ENCODE measurements around the gene MYEF2.

The MYEF2 gene

GRCh38 chr15:48096355-48096786 lies 81.7 kb downstream of the MYEF2 start:
- Histone ChIP-seq H3K36me3 (ENCODE audit: control insufficient read depth, insufficient read depth, low read length) (no peaks in the 10 kb centered on the region), H3K79me2 (ENCODE audit: control insufficient read depth, insufficient read depth, low read length) (no peaks in the 10 kb centered on the region), H4K8ac (ENCODE audit: low read depth, low read length) (no peak overlapping the region), H3K4me1 (ENCODE audit: control insufficient read depth, low read depth, low read length) (no peaks in the 10 kb centered on the region), H3K23ac (ENCODE audit: low read length) (no peak overlapping the region), H2BK120ac (ENCODE audit: low read depth, low read length) (no peak overlapping the region), H2AK5ac (ENCODE audit: low read length) (no peak overlapping the region), H4K5ac (ENCODE audit: low read length) (no peak overlapping the region), H3K27me3 (ENCODE audit: insufficient read depth, low read length, poor library complexity) (no peaks in the 10 kb centered on the region), H3K79me1 (ENCODE audit: low read length) (no peaks in the 10 kb centered on the region), H3K4ac (ENCODE audit: low read depth, low read length) (no peak overlapping the region), H3K27ac (ENCODE audit: low read depth, low read length) (no peak overlapping the region), H2BK5ac (ENCODE audit: low read length) (no peak overlapping the region), H3K4me2 (ENCODE audit: low read length) (no peak overlapping the region), H3K18ac (ENCODE audit: low read length) (no peak overlapping the region), H2BK15ac (replicated peaks; ENCODE audit: low read depth) (no peak overlapping the region), H3K56ac (ENCODE audit: low read length) (no peak overlapping the region), H3K4me3 (ENCODE audit: low read length) (no peak overlapping the region), H3K9ac (ENCODE audit: low read length) (no peak overlapping the region)
- DNase-seq = no peak
- WGBS (ENCODE audit: extremely low coverage, insufficient coverage, low lambda C conversion rate) = no CpG with 5 or more reads among the region's 4 CpGs

- Histone ChIP-seq H3K79me1 (ENCODE audit: low read length) (no peaks in the 10 kb centered on the region), H3K4me1 (ENCODE audit: control insufficient read depth, low read depth, low read length) (no peaks in the 10 kb centered on the region), H4K8ac (ENCODE audit: low read depth, low read length) (no peak overlapping the region), H3K56ac (ENCODE audit: low read length) (no peak overlapping the region), H2BK15ac (replicated peaks; ENCODE audit: low read depth) (no peak overlapping the region), H4K5ac (ENCODE audit: low read length) (no peak overlapping the region), H2AK5ac (ENCODE audit: low read length) (no peak overlapping the region), H3K79me2 (ENCODE audit: control insufficient read depth, insufficient read depth, low read length) (no peaks in the 10 kb centered on the region), H3K4me2 (ENCODE audit: low read length) (no peak overlapping the region), H3K36me3 (ENCODE audit: control insufficient read depth, insufficient read depth, low read length) (no peaks in the 10 kb centered on the region), H3K27me3 (ENCODE audit: insufficient read depth, low read length, poor library complexity) (no peaks in the 10 kb centered on the region), H2BK5ac (ENCODE audit: low read length) (no peak overlapping the region), H3K4me3 (ENCODE audit: low read length) (no peak overlapping the region), H3K23ac (ENCODE audit: low read length) (no peak overlapping the region), H3K27ac (ENCODE audit: low read depth, low read length) (no peak overlapping the region), H3K18ac (ENCODE audit: low read length) (no peak overlapping the region), H3K4ac (ENCODE audit: low read depth, low read length) (no peak overlapping the region), H2BK120ac (ENCODE audit: low read depth, low read length) (no peak overlapping the region), H3K9ac (ENCODE audit: low read length) (no peak overlapping the region)
- no CpG with 5 or more reads among the region's 4 CpGs for WGBS (ENCODE audit: extremely low coverage, insufficient coverage, low lambda C conversion rate)
- no peak for DNase-seq
Observed at GRCh38 chr15:48091522-48091921, 86.6 kb downstream of the MYEF2 start.

- H3K36me3 ChIP-seq (ENCODE audit: control insufficient read depth, insufficient read depth, low read length) = no peaks in the 10 kb centered on the region
- no peaks in the 10 kb centered on the region for H3K79me1 ChIP-seq (ENCODE audit: low read length)
- no CpG with 5 or more reads among the region's 3 CpGs for WGBS (ENCODE audit: extremely low coverage, insufficient coverage, low lambda C conversion rate)
- no peaks in the 10 kb centered on the region for H3K27me3 ChIP-seq (ENCODE audit: insufficient read depth, low read length, poor library complexity)
- H4K8ac ChIP-seq (ENCODE audit: low read depth, low read length) = no peak overlapping the region
- no peak overlapping the region for H2BK5ac ChIP-seq (ENCODE audit: low read length)
- H3K23ac ChIP-seq (ENCODE audit: low read length) = no peak overlapping the region
- no peak for DNase-seq
- no peaks in the 10 kb centered on the region for H3K4me1 ChIP-seq (ENCODE audit: control insufficient read depth, low read depth, low read length)
- H4K5ac ChIP-seq (ENCODE audit: low read length) = no peak overlapping the region
- no peak overlapping the region for H3K27ac ChIP-seq (ENCODE audit: low read depth, low read length)
- no peaks in the 10 kb centered on the region for H3K79me2 ChIP-seq (ENCODE audit: control insufficient read depth, insufficient read depth, low read length)
- H3K9ac ChIP-seq (ENCODE audit: low read length) = no peak overlapping the region
- no peak overlapping the region for H3K56ac ChIP-seq (ENCODE audit: low read length)
- no peak overlapping the region for H3K4me3 ChIP-seq (ENCODE audit: low read length)
- H2BK15ac ChIP-seq (replicated peaks; ENCODE audit: low read depth) = no peak overlapping the region
- no peak overlapping the region for H3K4ac ChIP-seq (ENCODE audit: low read depth, low read length)
- H2AK5ac ChIP-seq (ENCODE audit: low read length) = no peak overlapping the region
- H2BK120ac ChIP-seq (ENCODE audit: low read depth, low read length) = no peak overlapping the region
- no peak overlapping the region for H3K4me2 ChIP-seq (ENCODE audit: low read length)
- no peak overlapping the region for H3K18ac ChIP-seq (ENCODE audit: low read length)
Observed at GRCh38 chr15:48090666-48091065, 87.4 kb downstream of the MYEF2 start.

GRCh38 chr15:48090115-48090514 lies 88.0 kb downstream of the MYEF2 start:
- H3K18ac ChIP-seq (ENCODE audit: low read length) = no peak overlapping the region
- H2BK5ac ChIP-seq (ENCODE audit: low read length) = no peak overlapping the region
- H3K79me2 ChIP-seq (ENCODE audit: control insufficient read depth, insufficient read depth, low read length) = no peaks in the 10 kb centered on the region
- no peak overlapping the region for H3K56ac ChIP-seq (ENCODE audit: low read length)
- no peak overlapping the region for H3K4me3 ChIP-seq (ENCODE audit: low read length)
- H2BK120ac ChIP-seq (ENCODE audit: low read depth, low read length) = no peak overlapping the region
- no CpG with 5 or more reads among the region's 2 CpGs for WGBS (ENCODE audit: extremely low coverage, insufficient coverage, low lambda C conversion rate)
- H2BK15ac ChIP-seq (replicated peaks; ENCODE audit: low read depth) = no peak overlapping the region
- no peak overlapping the region for H3K27ac ChIP-seq (ENCODE audit: low read depth, low read length)
- no peak overlapping the region for H2AK5ac ChIP-seq (ENCODE audit: low read length)
- no peak overlapping the region for H3K4me2 ChIP-seq (ENCODE audit: low read length)
- no peak overlapping the region for H4K5ac ChIP-seq (ENCODE audit: low read length)
- H4K8ac ChIP-seq (ENCODE audit: low read depth, low read length) = no peak overlapping the region
- no peaks in the 10 kb centered on the region for H3K27me3 ChIP-seq (ENCODE audit: insufficient read depth, low read length, poor library complexity)
- no peak overlapping the region for H3K23ac ChIP-seq (ENCODE audit: low read length)
- H3K79me1 ChIP-seq (ENCODE audit: low read length) = no peaks in the 10 kb centered on the region
- H3K4ac ChIP-seq (ENCODE audit: low read depth, low read length) = no peak overlapping the region
- no peaks in the 10 kb centered on the region for H3K4me1 ChIP-seq (ENCODE audit: control insufficient read depth, low read depth, low read length)
- no peaks in the 10 kb centered on the region for H3K36me3 ChIP-seq (ENCODE audit: control insufficient read depth, insufficient read depth, low read length)
- no peak for DNase-seq
- H3K9ac ChIP-seq (ENCODE audit: low read length) = no peak overlapping the region

- Histone ChIP-seq H3K27me3 (ENCODE audit: insufficient read depth, low read length, poor library complexity) (no peaks in the 10 kb centered on the region), H3K79me2 (ENCODE audit: control insufficient read depth, insufficient read depth, low read length) (no peaks in the 10 kb centered on the region), H3K18ac (ENCODE audit: low read length) (no peak overlapping the region), H3K4me3 (ENCODE audit: low read length) (no peak overlapping the region), H3K4me2 (ENCODE audit: low read length) (no peak overlapping the region), H3K23ac (ENCODE audit: low read length) (no peak overlapping the region), H3K4me1 (ENCODE audit: control insufficient read depth, low read depth, low read length) (no peaks in the 10 kb centered on the region), H2BK15ac (replicated peaks; ENCODE audit: low read depth) (no peak overlapping the region), H4K8ac (ENCODE audit: low read depth, low read length) (no peak overlapping the region), H3K27ac (ENCODE audit: low read depth, low read length) (no peak overlapping the region), H3K79me1 (ENCODE audit: low read length) (no peaks in the 10 kb centered on the region), H3K56ac (ENCODE audit: low read length) (no peak overlapping the region), H2BK120ac (ENCODE audit: low read depth, low read length) (no peak overlapping the region), H3K36me3 (ENCODE audit: control insufficient read depth, insufficient read depth, low read length) (no peaks in the 10 kb centered on the region), H4K5ac (ENCODE audit: low read length) (no peak overlapping the region), H3K4ac (ENCODE audit: low read depth, low read length) (no peak overlapping the region), H2BK5ac (ENCODE audit: low read length) (no peak overlapping the region), H2AK5ac (ENCODE audit: low read length) (no peak overlapping the region), H3K9ac (ENCODE audit: low read length) (no peak overlapping the region)
- WGBS (ENCODE audit: extremely low coverage, insufficient coverage, low lambda C conversion rate) = no CpG with 5 or more reads among the region's 6 CpGs
- no peak for DNase-seq
Observed at GRCh38 chr15:48089702-48090101, 88.4 kb downstream of the MYEF2 start.

- Histone ChIP-seq H2BK5ac (ENCODE audit: low read length) (no peak overlapping the region), H3K23ac (ENCODE audit: low read length) (no peak overlapping the region), H3K36me3 (ENCODE audit: control insufficient read depth, insufficient read depth, low read length) (no peaks in the 10 kb centered on the region), H3K79me2 (ENCODE audit: control insufficient read depth, insufficient read depth, low read length) (no peaks in the 10 kb centered on the region), H2AK5ac (ENCODE audit: low read length) (no peak overlapping the region), H4K8ac (ENCODE audit: low read depth, low read length) (no peak overlapping the region), H3K4ac (ENCODE audit: low read depth, low read length) (no peak overlapping the region), H3K27ac (ENCODE audit: low read depth, low read length) (no peak overlapping the region), H3K27me3 (ENCODE audit: insufficient read depth, low read length, poor library complexity) (no peaks in the 10 kb centered on the region), H3K18ac (ENCODE audit: low read length) (no peak overlapping the region), H3K9ac (ENCODE audit: low read length) (no peak overlapping the region), H3K4me1 (ENCODE audit: control insufficient read depth, low read depth, low read length) (no peaks in the 10 kb centered on the region), H3K79me1 (ENCODE audit: low read length) (no peaks in the 10 kb centered on the region), H2BK15ac (replicated peaks; ENCODE audit: low read depth) (no peak overlapping the region), H3K4me3 (ENCODE audit: low read length) (no peak overlapping the region), H4K5ac (ENCODE audit: low read length) (no peak overlapping the region), H3K56ac (ENCODE audit: low read length) (no peak overlapping the region), H3K4me2 (ENCODE audit: low read length) (no peak overlapping the region), H2BK120ac (ENCODE audit: low read depth, low read length) (no peak overlapping the region)
- DNase-seq = no peak
- no CpG with 5 or more reads among the region's 3 CpGs for WGBS (ENCODE audit: extremely low coverage, insufficient coverage, low lambda C conversion rate)
Observed at GRCh38 chr15:48087844-48088243, 90.3 kb downstream of the MYEF2 start.
